ENCODE data around the gene COL18A1.

GRCh38 chr21:45533846-45534635 is 129.1 kb downstream of the COL18A1 start:
- no peak for TF ChIP-seq CTCF (IDR thresholded peaks at IDR 0.05 in 8 of 11, conservative IDR thresholded peaks at IDR 0.05 in 3 of 11)
- no peak for TF ChIP-seq POLR2A (IDR thresholded peaks at IDR 0.05)
- TF ChIP-seq POLR2AphosphoS5 (IDR thresholded peaks at IDR 0.05): no peak

All from spleen (tissue), 7 donors.